Hematopoietic multipotent progenitor cell (in vitro differentiated cells): ENCODE data around the gene NCKIPSD. TPM values are rescaled to one million over a fixed set of nuclear protein-coding genes. Genes with fewer than 3 reads are reported as not detected.
A peak's percentile ranks its signal among the peaks of the same experiment; 100 is the strongest.
"Not testable (repeated sequence)": the region's sequence is repeated elsewhere in the genome, so short reads cannot be mapped to it uniquely, and the experiment has no call there.

Source experiments
- DNase-seq, 3 donors: peaks; one replicate each; pipeline ENCODE4 v3.0.0-alpha.2; 2011 to 2015; ENCODE audit warnings: low read depth in 2 of 3, low spot score in 2 of 3
- total RNA-seq: library from RNA; depleted of rRNA; stranded (reverse); fragments of >200 nt; gene quantifications from one replicate; pipeline ENCODE4 v1.2.3, GENCODE V29; 2012

Gene NCKIPSD
- total RNA-seq = 22.1 TPM

- DNase-seq = peak; percentile 88 to 92 (median 92)
Measured at GRCh38 chr3:48685603-48686511, at the start of gene NCKIPSD. NCKIPSD (minus strand) TSS chr3:48685915; CDS start chr3:48685807, 108 bp downstream.

DNA sequence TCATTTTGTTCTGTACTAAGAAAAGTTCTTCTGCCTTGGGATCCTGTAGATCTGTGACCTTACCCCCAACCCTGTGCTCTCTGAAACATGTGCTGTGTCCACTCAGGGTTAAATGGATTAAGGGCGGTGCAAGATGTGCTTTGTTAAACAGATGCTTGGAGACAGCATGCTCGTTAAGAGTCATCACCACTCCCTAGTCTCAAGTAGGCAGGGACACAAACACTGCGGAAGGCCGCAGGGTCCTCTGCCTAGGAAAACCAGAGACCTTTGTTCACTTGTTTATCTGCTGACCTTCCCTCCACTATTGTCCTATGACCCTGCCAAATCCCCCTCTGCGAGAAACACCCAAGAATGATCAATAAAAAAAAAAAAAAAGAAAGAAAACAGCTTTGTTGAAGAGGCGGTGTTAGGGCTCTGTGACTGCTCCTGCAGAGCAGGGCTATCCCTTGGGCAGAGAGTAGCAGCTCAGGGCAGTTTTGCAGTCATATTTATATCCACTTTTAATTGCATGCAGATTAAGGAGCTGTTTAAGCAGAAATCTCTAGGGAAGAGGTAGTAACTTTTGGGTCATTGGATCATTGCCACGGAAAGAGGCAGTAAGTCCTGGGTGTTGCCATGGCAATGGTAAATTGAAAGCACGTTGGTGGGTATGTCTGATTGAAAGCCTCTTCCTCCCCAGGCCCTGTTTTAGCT, 49.5 kb upstream of the NCKIPSD start:
- peak in 2 of 3 donors; percentile 19 to 41 for DNase-seq

DNA sequence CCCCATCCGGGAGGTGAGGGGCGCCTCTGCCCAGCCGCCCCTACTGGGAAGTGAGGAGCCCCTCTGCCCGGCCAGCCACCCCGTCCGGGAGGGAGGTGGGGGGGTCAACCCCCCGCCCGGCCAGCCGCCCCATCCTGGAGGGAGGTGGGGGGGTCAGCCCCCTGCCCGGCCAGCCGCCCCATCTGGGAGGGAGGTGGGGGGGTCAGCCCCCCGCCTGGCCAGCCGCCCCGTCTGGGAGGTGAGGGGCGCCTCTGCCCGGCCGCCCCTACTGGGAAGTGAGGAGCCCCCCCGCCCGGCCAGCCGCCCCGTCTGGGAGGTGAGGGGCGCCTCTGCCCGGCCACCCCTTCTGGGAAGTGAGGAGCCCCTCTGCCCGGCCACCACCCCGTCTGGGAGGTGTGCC, 48.8 kb upstream of the NCKIPSD start:
- not testable (repeated sequence) for DNase-seq

DNA sequence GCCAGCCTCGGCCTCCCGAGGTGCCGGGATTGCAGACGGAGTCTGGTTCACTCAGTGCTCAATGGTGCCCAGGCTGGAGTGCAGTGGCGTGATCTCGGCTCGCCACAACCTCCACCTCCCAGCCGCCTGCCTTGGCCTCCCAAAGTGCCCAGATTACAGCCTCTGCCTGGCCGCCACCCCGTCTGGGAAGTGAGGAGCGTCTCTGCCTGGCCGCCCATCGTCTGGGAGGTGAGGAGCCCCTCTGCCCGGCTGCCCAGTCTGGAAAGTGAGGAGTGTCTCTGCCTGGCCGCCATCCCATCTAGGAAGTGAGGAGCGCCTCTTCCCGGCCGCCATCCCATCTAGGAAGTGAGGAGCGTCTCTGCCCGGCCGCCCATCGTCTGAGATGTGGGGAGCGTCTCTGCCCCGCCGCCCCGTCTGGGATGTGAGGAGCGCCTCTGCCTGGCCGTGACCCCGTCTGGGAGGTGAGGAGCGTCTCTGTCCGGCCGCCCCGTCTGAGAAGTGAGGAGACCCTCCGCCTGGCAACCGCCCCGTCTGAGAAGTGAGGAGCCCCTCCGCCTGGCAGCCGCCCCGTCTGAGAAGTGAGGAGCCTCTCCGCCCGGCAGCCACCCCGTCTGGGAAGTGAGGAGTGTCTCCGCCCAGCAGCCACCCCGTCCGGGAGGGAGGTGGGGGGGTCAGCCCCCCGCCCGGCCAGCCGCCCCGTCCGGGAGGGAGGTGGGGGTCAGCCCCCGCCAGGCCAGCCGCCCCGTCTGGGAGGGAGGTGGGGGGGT, 48.2 kb upstream of the NCKIPSD start:
- DNase-seq = not testable (repeated sequence)

DNA sequence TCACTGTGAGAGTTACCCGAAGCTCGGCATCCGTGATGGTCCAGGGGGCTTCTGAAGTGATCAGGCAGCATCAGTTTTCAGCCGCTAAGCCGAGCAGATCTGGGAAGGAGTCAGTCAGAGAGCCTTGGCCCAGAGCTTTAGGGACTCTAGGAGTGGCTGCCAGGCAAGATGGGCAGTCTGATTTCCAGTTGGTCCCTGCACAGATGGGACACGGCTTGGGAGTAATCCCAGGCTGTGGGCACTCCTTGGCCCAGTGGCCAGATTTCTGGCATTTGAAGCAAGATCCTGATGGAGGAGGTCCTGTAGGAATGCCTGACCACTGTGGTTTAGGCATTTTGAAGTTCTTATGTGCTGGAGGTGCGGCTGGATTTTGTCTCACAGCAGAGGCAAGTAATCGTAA, 41.8 kb upstream of the NCKIPSD start:
- no peak for DNase-seq

DNA sequence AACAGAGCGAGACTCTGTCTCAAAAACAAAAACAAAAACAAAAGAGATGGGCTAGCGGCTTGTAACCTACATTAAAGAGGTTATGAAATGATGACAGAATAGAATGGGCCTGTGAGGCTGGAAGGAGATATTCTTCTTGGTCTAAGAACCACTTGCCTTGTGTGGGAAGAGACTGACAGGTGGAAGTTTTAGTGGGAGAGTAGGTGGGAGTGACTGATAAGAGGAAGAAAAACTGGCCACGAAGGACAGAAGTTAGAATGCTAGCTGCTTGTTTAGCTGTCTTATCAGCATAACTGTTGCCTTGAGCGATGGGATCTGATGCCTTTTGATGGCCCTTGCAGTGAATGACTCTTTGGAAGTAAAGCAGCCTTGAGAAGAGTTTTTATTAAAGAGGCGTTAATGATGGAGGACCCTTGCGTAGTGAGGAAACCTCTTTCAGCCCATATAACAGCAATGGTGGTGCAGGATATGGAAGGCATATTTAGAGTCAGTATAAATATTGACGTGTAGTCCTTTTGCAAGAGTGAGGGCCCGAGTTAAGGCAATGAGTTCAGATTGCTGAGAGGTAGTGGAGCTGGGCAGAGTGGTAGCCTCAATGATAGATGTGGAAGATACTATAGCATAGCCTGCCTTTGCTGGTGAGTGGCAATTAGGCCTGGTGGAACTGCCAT, 39.6 kb upstream of the NCKIPSD start:
- not testable (repeated sequence) for DNase-seq

GRCh38 chr3:48723725-48724124, 38.0 kb upstream of the NCKIPSD start:
- no peak for DNase-seq

DNA sequence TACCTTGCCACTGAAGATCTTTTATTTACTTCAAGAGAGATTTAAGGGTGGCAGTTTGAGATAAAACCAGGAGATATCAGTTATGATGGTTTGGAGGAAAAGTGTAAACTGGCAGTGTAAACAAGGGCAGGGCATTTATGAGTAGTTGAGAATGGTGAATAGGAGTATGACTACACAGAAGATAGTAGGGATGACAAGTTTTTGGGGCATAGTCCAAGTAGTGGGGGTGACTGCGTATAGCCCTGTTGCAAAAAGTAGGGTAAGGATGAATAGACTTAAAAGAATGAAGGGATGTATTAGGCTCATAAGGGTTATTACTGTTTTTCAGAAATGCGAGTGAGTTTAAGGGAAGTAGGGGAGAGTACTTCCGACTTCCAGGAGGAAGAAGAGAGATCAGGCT, 37.6 kb upstream of the NCKIPSD start:
- DNase-seq = not testable (repeated sequence)

DNA sequence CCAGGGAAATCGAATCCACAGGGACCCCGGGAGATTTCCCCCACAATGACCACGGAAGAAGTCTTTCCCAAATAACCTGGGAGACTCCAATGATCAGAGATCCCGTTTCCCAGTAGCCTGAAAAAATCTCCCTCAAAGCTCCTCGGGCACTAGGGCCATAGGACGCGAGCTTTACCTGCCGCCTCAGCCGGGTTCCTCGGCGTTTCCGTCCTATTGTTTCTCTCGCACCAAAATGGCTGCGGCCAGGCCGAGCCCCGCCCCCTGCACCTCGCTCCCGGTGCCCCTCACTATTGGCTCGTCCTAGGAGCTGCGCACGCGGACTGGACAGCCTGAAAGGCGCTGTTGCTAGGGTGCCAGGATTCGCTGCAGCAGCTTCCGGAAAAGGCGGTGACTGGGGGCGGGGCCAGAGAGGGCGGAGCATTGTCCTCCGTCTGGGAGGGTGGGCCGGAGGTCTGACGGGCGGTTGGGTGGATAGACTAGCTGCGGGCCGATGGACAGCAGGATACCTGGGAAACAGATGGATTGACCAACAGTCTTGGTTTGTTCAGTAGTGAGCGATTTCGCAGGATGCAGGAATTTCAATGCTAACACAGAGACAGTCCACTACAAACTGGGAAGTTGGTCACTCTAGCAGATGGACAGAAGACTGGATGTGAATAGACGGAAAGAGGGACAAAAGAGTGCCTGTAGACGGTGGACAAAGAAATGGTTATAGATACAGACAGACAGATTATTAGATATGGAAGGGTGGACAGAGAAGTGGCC, 31.4 kb upstream of the NCKIPSD start, which contains the start of gene IP6K2:
Gene IP6K2 (minus strand): TSS at position 240 of the 765 bp plus-strand sequence. CDS start 21,930 bp downstream, outside the sequence.
- DNase-seq = peak; percentile 85 to 99 (median 96)

DNA sequence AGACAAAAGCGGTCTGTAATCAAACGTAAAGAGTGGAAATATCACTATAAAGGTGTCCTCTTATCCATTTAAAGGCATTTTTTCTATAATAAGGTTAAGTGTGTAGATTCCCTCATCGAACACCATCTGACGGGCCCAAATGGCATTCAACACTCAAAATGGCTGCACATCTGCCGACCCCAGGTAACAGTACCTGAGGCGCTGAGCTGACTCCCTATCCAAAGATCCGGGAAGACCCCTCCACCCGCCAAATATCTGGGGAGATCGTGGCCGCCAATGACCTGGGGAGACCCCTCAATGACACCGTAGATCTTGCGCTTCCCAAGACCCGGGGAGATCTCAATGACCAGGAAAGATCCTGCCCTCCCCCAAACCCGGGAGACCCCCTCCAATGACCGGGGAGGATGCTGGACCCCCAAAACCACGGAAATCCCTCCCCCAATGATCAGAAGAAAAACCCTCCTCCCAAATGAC, 30.8 kb upstream of the NCKIPSD start:
- peak in 2 of 3 donors; percentile 31 to 47 for DNase-seq

DNA sequence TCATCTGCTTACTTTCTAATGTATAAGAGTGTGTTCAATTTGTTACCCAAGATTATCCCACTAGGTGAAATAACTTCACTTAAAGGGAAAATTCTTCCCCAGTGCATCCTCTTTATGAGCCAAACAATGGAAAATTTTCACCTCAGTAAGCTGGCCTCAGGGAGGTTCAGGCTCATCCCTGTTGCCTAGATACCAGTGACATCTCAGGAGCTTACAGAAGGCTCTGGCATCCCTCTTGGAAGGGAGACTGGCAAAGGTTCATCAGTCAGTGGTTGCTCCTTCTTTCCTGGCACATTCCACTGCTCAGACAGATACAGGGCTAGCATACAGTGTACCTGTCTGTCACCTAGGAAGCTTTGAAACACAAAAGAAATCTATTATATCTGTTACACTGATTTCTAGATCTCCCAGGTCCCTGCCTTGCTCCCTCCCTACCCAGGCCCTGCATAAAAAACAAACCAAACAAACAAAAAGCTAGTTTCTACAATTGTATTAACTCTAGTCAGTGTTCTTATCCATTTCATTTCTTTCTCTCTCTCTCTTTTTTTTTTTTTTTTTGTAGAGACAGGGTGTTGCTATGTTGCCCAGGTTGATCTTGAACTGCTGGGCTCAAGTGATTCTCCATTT, 29.6 kb upstream of the NCKIPSD start:
- DNase-seq = no peak

- DNase-seq = no peak
Measured at GRCh38 chr3:48711727-48712126, 26.0 kb upstream of the NCKIPSD start.

- no peak for DNase-seq
Measured at GRCh38 chr3:48709051-48709461, 23.3 kb upstream of the NCKIPSD start.

DNA sequence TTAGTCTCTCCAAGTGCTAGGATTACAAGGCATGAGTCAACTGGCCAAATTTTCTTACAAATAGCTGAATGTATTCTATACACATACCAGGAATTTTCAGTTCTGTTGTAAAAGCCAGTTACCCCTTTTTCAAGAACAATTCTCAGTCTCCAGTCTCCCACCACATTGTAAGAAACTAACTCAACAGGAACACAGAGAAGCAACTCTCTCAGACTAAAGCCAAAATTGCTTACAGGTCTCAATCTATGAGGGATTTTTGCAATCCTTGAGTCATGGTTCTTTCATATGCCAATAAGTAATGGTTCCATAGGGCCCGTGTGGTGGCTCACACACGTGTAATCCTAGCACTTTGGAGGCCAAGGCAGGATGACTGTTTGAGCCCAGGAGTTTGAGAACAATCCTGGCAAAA, 22.8 kb upstream of the NCKIPSD start:
- DNase-seq = no peak

DNA sequence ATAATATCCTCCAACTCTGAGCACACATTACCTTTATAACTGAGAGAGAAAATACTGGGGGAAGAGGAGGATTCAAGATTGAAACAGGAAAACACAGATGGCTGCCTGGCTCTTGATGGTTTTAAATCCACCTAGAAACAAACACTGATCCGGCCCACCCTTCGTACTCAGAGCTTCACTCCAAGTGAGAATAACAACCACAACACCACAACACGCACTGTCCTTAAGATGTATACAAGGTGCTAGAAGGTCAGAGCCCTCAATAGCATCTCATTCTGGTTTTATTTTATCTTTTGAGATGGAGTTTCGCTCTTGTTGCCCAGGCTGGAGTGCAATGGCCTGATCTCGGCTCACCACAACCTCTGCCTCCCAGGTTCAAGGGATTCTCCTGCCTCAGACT, 21.4 kb upstream of the NCKIPSD start:
- DNase-seq = no peak

DNA sequence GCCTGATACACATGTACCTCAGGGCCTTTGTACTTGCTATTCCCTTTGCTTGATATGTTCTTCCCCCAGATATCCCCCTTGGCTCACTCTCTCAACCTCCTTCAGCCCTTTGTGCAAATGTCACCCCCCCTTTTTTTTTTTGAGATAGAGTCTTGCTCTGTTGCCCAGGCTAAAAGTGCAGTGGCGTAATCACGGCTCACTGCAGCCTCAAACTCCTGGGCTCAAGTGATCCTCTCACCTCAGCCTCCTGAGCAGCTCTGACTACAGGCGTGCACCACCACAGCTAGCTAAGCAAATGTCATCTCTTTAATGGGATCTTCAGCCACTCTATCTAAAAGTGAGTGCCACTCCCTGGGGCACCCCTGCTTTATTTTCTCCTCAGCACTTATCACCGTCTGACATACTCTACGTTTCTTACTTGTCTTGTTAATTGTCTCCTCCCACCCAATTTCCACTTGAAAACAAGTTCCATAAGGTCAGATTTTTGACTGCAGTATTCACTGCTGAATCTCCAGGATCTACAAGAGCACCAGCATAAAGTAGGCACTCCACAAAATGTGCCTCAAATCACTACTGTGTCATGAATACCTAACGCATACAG, 16.7 kb upstream of the NCKIPSD start:
- no peak for DNase-seq

DNA sequence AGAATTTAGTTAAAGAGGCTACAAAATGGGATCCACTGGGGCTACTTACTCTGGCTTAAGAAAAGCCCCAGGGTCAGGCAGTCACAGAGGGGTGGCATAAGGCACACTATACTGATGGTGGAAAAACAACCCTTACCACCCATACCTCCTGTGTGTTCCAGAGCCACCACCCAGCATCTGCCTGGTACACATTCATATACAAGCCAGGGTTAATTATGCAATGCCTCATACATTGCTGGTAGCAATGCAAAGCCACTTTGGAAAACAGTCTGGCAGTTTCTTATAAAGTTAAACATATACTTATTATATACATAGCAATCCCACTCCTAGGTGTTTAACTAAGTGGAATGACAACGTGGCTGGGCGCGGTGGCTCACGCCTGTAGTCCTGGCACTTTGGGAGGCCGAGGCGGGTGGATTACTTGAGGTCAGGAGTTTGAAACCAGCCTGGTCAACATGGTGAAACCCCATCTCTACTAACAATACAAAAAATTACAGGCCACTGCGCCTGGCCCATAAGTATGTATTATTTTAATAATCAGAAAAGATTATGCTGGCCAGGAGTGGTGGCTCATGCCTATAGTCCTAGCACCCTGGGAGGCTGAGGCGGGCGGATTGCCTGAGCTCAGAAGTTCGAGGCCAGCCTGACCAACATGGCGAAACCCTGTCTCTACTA, 15.2 kb upstream of the NCKIPSD start:
- DNase-seq = no peak

GRCh38 chr3:48698891-48699290, 13.2 kb upstream of the NCKIPSD start:
- no peak for DNase-seq
